Central memory CD8-positive, alpha-beta T cell (primary cell): ENCODE measurements around the gene BASP1.

Source experiments
- ATAC-seq: fragments of 150-1000 bp; cut with Tn5 transposase; replicated peaks from 2 replicates; pipeline ENCODE4 v1.10.0; 2022; ENCODE audit warnings: mild to moderate bottlenecking, moderate FRiP score, moderate number of reproducible peaks; ENCODE audit not compliant: poor library complexity, severe bottlenecking; ENCODE audit errors: extremely low read depth
- DNase-seq, 2 donors: peaks; one replicate each; pipeline ENCODE4 v3.0.0; 2021; ENCODE audit warnings: low spot score in 2 of 2
- H3K27ac Mint-ChIP-seq: one replicate; pipeline ENCODE4 v1.8.0; 2022; ENCODE audit warnings: low read depth, mild to moderate bottlenecking, moderate library complexity, mixed read lengths
- H3K27me3 Mint-ChIP-seq: one replicate; pipeline ENCODE4 v1.8.0; 2022; ENCODE audit warnings: mixed read lengths
- H3K36me3 Mint-ChIP-seq: one replicate; pipeline ENCODE4 v1.8.0; 2022; ENCODE audit warnings: mild to moderate bottlenecking, moderate library complexity, mixed read lengths; ENCODE audit not compliant: insufficient read depth
- H3K4me1 Mint-ChIP-seq: one replicate; pipeline ENCODE4 v1.8.0; 2022; ENCODE audit warnings: mixed read lengths
- H3K4me3 Mint-ChIP-seq: one replicate; pipeline ENCODE4 v1.8.0; 2022; ENCODE audit warnings: mild to moderate bottlenecking, moderate library complexity, mixed read lengths
- H3K9me3 Mint-ChIP-seq: one replicate; pipeline ENCODE4 v1.8.0; 2022; ENCODE audit warnings: mixed read lengths

BASP1 gene

GRCh38 chr5:17203329-17204132, 13.9 kb upstream of the BASP1 start:
- no peaks in the 10 kb centered on the region for H3K27me3 Mint-ChIP-seq
- no peak overlapping the region for H3K27ac Mint-ChIP-seq
- H3K9me3 Mint-ChIP-seq: peaks cover 2% of the 10 kb centered on the region
- no peaks in the 10 kb centered on the region for H3K36me3 Mint-ChIP-seq
- no peaks in the 10 kb centered on the region for H3K4me1 Mint-ChIP-seq
- H3K4me3 Mint-ChIP-seq: no peak overlapping the region
- DNase-seq (no peak), ATAC-seq (no peak)

GRCh38 chr5:17204133-17204489, 13.3 kb upstream of the BASP1 start:
- no peak overlapping the region for H3K27ac Mint-ChIP-seq
- no peaks in the 10 kb centered on the region for H3K27me3 Mint-ChIP-seq
- H3K9me3 Mint-ChIP-seq: peaks cover 4% of the 10 kb centered on the region
- no peaks in the 10 kb centered on the region for H3K4me1 Mint-ChIP-seq
- H3K4me3 Mint-ChIP-seq: no peak overlapping the region
- no peaks in the 10 kb centered on the region for H3K36me3 Mint-ChIP-seq
- no peak for DNase-seq
- ATAC-seq: no peak

- no peaks in the 10 kb centered on the region for H3K36me3 Mint-ChIP-seq
- H3K4me1 Mint-ChIP-seq: no peaks in the 10 kb centered on the region
- no peak overlapping the region for H3K4me3 Mint-ChIP-seq
- DNase-seq: no peak
- no peak for ATAC-seq
- H3K27me3 Mint-ChIP-seq: no peaks in the 10 kb centered on the region
- H3K9me3 Mint-ChIP-seq: peaks cover 6% of the 10 kb centered on the region
- H3K27ac Mint-ChIP-seq: no peak overlapping the region
Measured at GRCh38 chr5:17206021-17206420, 11.4 kb upstream of the BASP1 start.

GRCh38 chr5:17212191-17212590, 5.2 kb upstream of the BASP1 start:
- peaks cover 6% of the 10 kb centered on the region for H3K9me3 Mint-ChIP-seq
- H3K27me3 Mint-ChIP-seq: peaks cover 10% of the 10 kb centered on the region
- no peak for ATAC-seq

GRCh38 chr5:17212996-17213395, 4.4 kb upstream of the BASP1 start:
- Mint-ChIP-seq H3K27ac (no peak overlapping the region), H3K4me3 (no peak overlapping the region), H3K9me3 (peaks cover 6% of the 10 kb centered on the region), H3K4me1 (no peaks in the 10 kb centered on the region), H3K36me3 (no peaks in the 10 kb centered on the region), H3K27me3 (peaks cover 10% of the 10 kb centered on the region)
- DNase-seq: no peak
- no peak for ATAC-seq

More at GRCh38 chr5:17212191-17212590, 5.2 kb upstream of the BASP1 start:
- no peak overlapping the region for H3K27ac Mint-ChIP-seq
- no peak for DNase-seq
- no peaks in the 10 kb centered on the region for H3K36me3 Mint-ChIP-seq
- H3K4me1 Mint-ChIP-seq: no peaks in the 10 kb centered on the region
- H3K4me3 Mint-ChIP-seq: no peak overlapping the region

GRCh38 chr5:17213938-17214337, 3.5 kb upstream of the BASP1 start:
- Mint-ChIP-seq H3K27me3 (peaks cover 13% of the 10 kb centered on the region), H3K4me1 (no peaks in the 10 kb centered on the region), H3K9me3 (peaks cover 4% of the 10 kb centered on the region), H3K36me3 (peaks cover 1% of the 10 kb centered on the region), H3K4me3 (no peak overlapping the region), H3K27ac (no peak overlapping the region)
- DNase-seq (no peak), ATAC-seq (no peak)

- H3K36me3 Mint-ChIP-seq: peaks cover 1% of the 10 kb centered on the region
- peaks cover 23% of the 10 kb centered on the region for H3K27me3 Mint-ChIP-seq
- ATAC-seq (no peak), DNase-seq (no peak)
- H3K4me1 Mint-ChIP-seq: no peaks in the 10 kb centered on the region
- no peak overlapping the region for H3K27ac Mint-ChIP-seq
- H3K9me3 Mint-ChIP-seq: no peaks in the 10 kb centered on the region
- H3K4me3 Mint-ChIP-seq: no peak overlapping the region
Measured at GRCh38 chr5:17214893-17215292, 2.5 kb upstream of the BASP1 start.

GRCh38 chr5:17215361-17215760, 2.1 kb upstream of the BASP1 start:
- peaks cover 1% of the 10 kb centered on the region for H3K36me3 Mint-ChIP-seq
- ATAC-seq (no peak), DNase-seq (no peak)
- H3K27ac Mint-ChIP-seq: no peak overlapping the region
- H3K9me3 Mint-ChIP-seq: no peaks in the 10 kb centered on the region
- peaks cover 23% of the 10 kb centered on the region for H3K27me3 Mint-ChIP-seq
- H3K4me1 Mint-ChIP-seq: no peaks in the 10 kb centered on the region
- no peak overlapping the region for H3K4me3 Mint-ChIP-seq

GRCh38 chr5:17216176-17216973, 1.1 kb upstream of the BASP1 start:
- Mint-ChIP-seq H3K36me3 (peaks cover 1% of the 10 kb centered on the region), H3K4me1 (no peaks in the 10 kb centered on the region), H3K27ac (no peak overlapping the region), H3K27me3 (peaks cover 23% of the 10 kb centered on the region), H3K4me3 (peak overlapping the region; percentile 61), H3K9me3 (no peaks in the 10 kb centered on the region)
- no peak for DNase-seq
- no peak for ATAC-seq

GRCh38 chr5:17216974-17217492, 398 bp upstream of the BASP1 start:
- H3K27me3 Mint-ChIP-seq: peaks cover 23% of the 10 kb centered on the region
- peaks cover 1% of the 10 kb centered on the region for H3K36me3 Mint-ChIP-seq
- no peaks in the 10 kb centered on the region for H3K9me3 Mint-ChIP-seq
- H3K27ac Mint-ChIP-seq: no peak overlapping the region
- ATAC-seq (no peak), DNase-seq (no peak)
- no peaks in the 10 kb centered on the region for H3K4me1 Mint-ChIP-seq
- H3K4me3 Mint-ChIP-seq: peak overlapping the region; percentile 61

GRCh38 chr5:17218353-17219005, 1.0 kb downstream of the BASP1 start:
- Mint-ChIP-seq H3K27ac (no peak overlapping the region), H3K4me1 (no peaks in the 10 kb centered on the region), H3K4me3 (peak overlapping the region; percentile 48), H3K9me3 (no peaks in the 10 kb centered on the region), H3K36me3 (peaks cover 1% of the 10 kb centered on the region), H3K27me3 (peaks cover 23% of the 10 kb centered on the region)
- ATAC-seq: no peak
- DNase-seq: no peak

- DNase-seq: no peak
- Mint-ChIP-seq H3K4me3 (peak overlapping the region; percentile 48), H3K9me3 (no peaks in the 10 kb centered on the region), H3K27ac (no peak overlapping the region), H3K36me3 (peaks cover 1% of the 10 kb centered on the region), H3K27me3 (peaks cover 23% of the 10 kb centered on the region), H3K4me1 (no peaks in the 10 kb centered on the region)
- no peak for ATAC-seq
Measured at GRCh38 chr5:17219006-17219422, 1.6 kb downstream of the BASP1 start.
